BE2C (cell line): Measurements from ENCODE around the gene MEIS1.

ENCODE experiments used
- DNase-seq: peaks from one replicate; pipeline ENCODE4 v3.0.0-alpha.2; 2020
- H3K27me3 ChIP-seq: fragments of 250-450 bp; sonication (Bioruptor Pico); 2 replicates; pipeline ENCODE4 v1.5.1; 2020; ENCODE audit warnings: mild to moderate bottlenecking
- H3K36me3 ChIP-seq: fragments of 250-450 bp; sonication (Bioruptor Pico); 2 replicates; pipeline ENCODE4 v1.5.1; 2020; ENCODE audit warnings: mild to moderate bottlenecking
- H3K4me1 ChIP-seq: fragments of 250-450 bp; sonication (Bioruptor Pico); 2 replicates; pipeline ENCODE4 v1.5.1; 2020
- H3K4me3 ChIP-seq: 2 replicates; pipeline ENCODE4 v1.5.1; 2011; ENCODE audit warnings: low read depth, low read length
- H3K9me3 ChIP-seq: fragments of 250-450 bp; sonication (Bioruptor Pico); 2 replicates; pipeline ENCODE4 v1.5.1; 2020
- CTCF ChIP-seq: IDR thresholded peaks from 2 replicates; pipeline ENCODE4 v1.5.1; 2012; ENCODE audit warnings: mild to moderate bottlenecking, low read depth, low read length

MEIS1 gene

GRCh38 chr2:66548422-66548821, 113.5 kb downstream of the MEIS1 start:
- TF ChIP-seq CTCF, result no peak
- no peaks in the 10 kb centered on the region for H3K36me3 ChIP-seq
- H3K27me3 ChIP-seq, result no peaks in the 10 kb centered on the region
- no peak for DNase-seq
- no peaks in the 10 kb centered on the region for H3K4me1 ChIP-seq
- H3K4me3 ChIP-seq, result no peak overlapping the region
- H3K9me3 ChIP-seq, result no peaks in the 10 kb centered on the region

- no peak for TF ChIP-seq CTCF
- Histone ChIP-seq H3K4me3 (no peak overlapping the region), H3K27me3 (no peaks in the 10 kb centered on the region), H3K36me3 (no peaks in the 10 kb centered on the region), H3K9me3 (no peaks in the 10 kb centered on the region), H3K4me1 (no peaks in the 10 kb centered on the region)
- DNase-seq, result no peak
Measured at GRCh38 chr2:66550826-66551225, 115.9 kb downstream of the MEIS1 start.

GRCh38 chr2:66553370-66553769, 118.4 kb downstream of the MEIS1 start:
- no peak overlapping the region for H3K4me3 ChIP-seq
- no peaks in the 10 kb centered on the region for H3K9me3 ChIP-seq
- TF ChIP-seq CTCF, result no peak
- no peaks in the 10 kb centered on the region for H3K27me3 ChIP-seq
- no peaks in the 10 kb centered on the region for H3K36me3 ChIP-seq
- H3K4me1 ChIP-seq, result no peaks in the 10 kb centered on the region
- DNase-seq, result peak; percentile 41

- TF ChIP-seq CTCF, result no peak
- Histone ChIP-seq H3K27me3 (no peaks in the 10 kb centered on the region), H3K4me3 (peak overlapping the region; percentile 16; the same call in 1 of the 2 replicates), H3K4me1 (no peaks in the 10 kb centered on the region), H3K9me3 (no peaks in the 10 kb centered on the region), H3K36me3 (no peaks in the 10 kb centered on the region)
- no peak for DNase-seq
Measured at GRCh38 chr2:66555091-66555490, 120.2 kb downstream of the MEIS1 start.

- peak overlapping the region; percentile 16; the same call in 1 of the 2 replicates for H3K4me3 ChIP-seq
- DNase-seq, result no peak
- TF ChIP-seq CTCF, result no peak
Measured at GRCh38 chr2:66555501-66556324, 120.8 kb downstream of the MEIS1 start.

GRCh38 chr2:66559672-66560071, 124.7 kb downstream of the MEIS1 start:
- Histone ChIP-seq H3K9me3 (no peaks in the 10 kb centered on the region), H3K4me3 (no peak overlapping the region), H3K27me3 (no peaks in the 10 kb centered on the region), H3K4me1 (no peaks in the 10 kb centered on the region), H3K36me3 (no peaks in the 10 kb centered on the region)
- no peak for TF ChIP-seq CTCF
- no peak for DNase-seq

More at GRCh38 chr2:66555501-66556324, 120.8 kb downstream of the MEIS1 start:
- no peaks in the 10 kb centered on the region for H3K4me1 ChIP-seq
- no peaks in the 10 kb centered on the region for H3K27me3 ChIP-seq
- no peaks in the 10 kb centered on the region for H3K9me3 ChIP-seq
- H3K36me3 ChIP-seq, result no peaks in the 10 kb centered on the region
